Endothelial cell of umbilical vein (primary cell): ENCODE results near the gene CCDC85B.

Experiments used
- CTCF ChIP-seq, 2 donors: IDR thresholded peaks; 1 replicate in 1 of 2; 2 replicates in 1 of 2; pipeline ENCODE4 v1.5.1; 2011; ENCODE audit warnings: low read length in 2 of 2, mild to moderate bottlenecking in 2 of 2, moderate library complexity in 2 of 2, control low read depth in 1 of 2, inconsistent platforms in 1 of 2, low read depth in 1 of 2; ENCODE audit not compliant: insufficient read depth in 1 of 2; ENCODE audit errors: extremely low read depth in 1 of 2
- EZH2 ChIP-seq: IDR thresholded peaks from 2 replicates; pipeline ENCODE4 v1.6.1; 2012; ENCODE audit warnings: borderline replicate concordance, low read depth, mild to moderate bottlenecking, moderate library complexity, low read length, inconsistent platforms; ENCODE audit not compliant: severe bottlenecking
- MYC ChIP-seq: IDR thresholded peaks from one replicate; pipeline ENCODE4 v1.6.1; 2011; ENCODE audit warnings: mild to moderate bottlenecking, low read depth, low read length
- POLR2A ChIP-seq: IDR thresholded peaks from 2 replicates; pipeline ENCODE4 v1.6.1; 2012; ENCODE audit warnings: low read depth, mild to moderate bottlenecking, control low read depth, low read length
- POLR2AphosphoS5 ChIP-seq: IDR thresholded peaks from 2 replicates; pipeline ENCODE4 v1.6.1; 2012; ENCODE audit warnings: low read depth, mild to moderate bottlenecking, control low read depth, low read length, moderate library complexity; ENCODE audit not compliant: insufficient read depth

- TF ChIP-seq POLR2AphosphoS5 (peak; percentile 42), CTCF (IDR thresholded peaks at IDR 0.05; ENCODE audit: extremely low read depth in 1 of 2, insufficient read depth in 1 of 2, low read depth in 1 of 2, low read length in 2 of 2) (peak; percentile 48 to 50), EZH2 (no peak), POLR2A (peak; percentile 58), MYC (no peak)
Observed at GRCh38 chr11:65851083-65851579, 39.3 kb upstream of the CCDC85B start.
